ENCODE data around the gene DIAPH3.

The DIAPH3 gene

GRCh38 chr13:59664586-59664985 lies 499.1 kb downstream of the DIAPH3 start:
- DNase-seq = no peak

DNA sequence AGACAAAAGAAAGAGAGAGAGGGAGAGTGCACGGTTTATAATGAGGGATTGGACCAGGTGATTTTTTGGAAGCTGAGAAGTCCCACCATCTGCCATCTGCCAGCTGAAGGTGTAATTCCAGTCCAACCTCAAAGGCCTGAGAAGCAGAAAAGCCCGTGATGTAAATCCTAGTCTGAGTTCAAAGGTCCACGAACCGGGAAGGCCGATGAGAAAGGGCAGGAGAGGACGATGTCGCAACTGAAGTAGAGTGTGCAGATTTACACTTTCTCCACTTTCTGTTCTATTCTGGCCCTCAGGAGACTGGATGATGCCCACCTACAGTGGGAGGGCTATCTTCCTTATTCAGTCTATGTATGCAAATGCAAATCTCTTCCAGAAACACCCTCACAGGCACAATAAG lies 500.0 kb downstream of the DIAPH3 start:
- no peak for DNase-seq

DNA sequence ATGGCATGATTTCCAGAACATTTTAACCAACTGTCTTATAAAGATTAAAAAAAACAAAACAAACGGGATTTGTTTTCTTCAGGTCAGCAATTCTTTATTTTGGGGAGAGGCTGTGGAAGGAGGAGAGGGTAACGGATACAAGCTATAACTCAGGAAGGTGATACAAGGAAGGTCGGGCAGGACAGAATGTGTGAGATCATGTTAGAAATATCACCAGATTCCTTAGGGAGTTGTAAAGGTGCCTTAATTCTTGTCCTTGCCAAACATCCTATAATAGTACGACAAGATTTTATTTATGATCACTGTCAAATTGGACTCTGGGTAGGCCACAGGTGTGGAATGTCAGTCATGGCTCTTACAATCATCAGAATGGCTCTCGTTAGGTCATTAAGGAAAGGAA lies 503.1 kb downstream of the DIAPH3 start:
- no peak for DNase-seq

- no peak for DNase-seq
Observed at GRCh38 chr13:59659981-59660380, 503.7 kb downstream of the DIAPH3 start.

DNA sequence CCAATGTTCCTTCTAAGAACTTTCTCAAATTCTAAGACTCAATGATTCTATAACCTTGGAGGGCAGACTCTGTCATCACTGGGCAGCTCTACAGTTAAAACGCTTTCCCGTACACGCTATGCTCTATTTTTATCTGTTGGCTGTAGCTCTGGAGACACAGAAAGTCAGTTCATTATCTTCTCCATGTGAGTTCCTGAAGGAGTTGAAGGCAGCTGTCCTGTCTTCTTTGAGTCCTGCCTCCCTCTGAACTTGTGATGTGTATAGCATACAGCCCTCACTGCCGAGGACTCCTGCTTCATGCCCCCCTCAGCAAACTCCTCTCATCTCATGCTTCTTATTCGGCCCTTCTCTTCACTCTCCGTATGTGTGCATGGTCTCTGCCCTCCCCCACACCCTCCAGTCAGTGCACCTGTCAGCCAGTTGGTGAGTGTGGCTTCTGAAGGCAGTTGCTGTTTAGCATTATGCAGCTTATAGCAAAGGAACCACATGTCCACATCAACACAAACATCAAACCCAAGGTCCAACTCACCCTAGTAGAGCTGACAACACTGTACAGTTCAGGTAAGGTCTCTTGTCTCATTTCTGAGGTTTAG lies 504.9 kb downstream of the DIAPH3 start:
- no peak for DNase-seq

GRCh38 chr13:59658027-59658737 lies 505.5 kb downstream of the DIAPH3 start:
- DNase-seq = no peak

GRCh38 chr13:59653916-59654315 lies 509.8 kb downstream of the DIAPH3 start:
- DNase-seq = no peak

DNA sequence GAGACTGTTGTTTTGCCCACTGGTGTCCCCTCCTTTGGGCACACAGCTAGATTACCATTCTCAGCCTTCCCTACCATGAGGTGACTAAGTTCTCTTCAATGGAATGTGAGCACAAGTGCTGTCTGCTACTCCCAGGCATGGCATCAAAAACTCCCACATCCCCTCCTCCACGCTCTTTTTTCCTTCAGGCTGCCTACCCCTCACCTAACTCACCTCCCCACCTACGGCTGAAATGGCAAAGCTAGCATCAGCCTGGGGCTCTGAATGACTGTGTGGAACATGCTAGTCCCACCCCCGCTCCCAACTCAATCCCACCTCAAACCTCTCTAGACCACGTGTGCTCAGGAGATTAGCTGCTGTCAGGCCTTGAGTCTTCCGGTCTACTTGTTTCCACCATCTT lies 512.2 kb downstream of the DIAPH3 start:
- no peak for DNase-seq

DNA sequence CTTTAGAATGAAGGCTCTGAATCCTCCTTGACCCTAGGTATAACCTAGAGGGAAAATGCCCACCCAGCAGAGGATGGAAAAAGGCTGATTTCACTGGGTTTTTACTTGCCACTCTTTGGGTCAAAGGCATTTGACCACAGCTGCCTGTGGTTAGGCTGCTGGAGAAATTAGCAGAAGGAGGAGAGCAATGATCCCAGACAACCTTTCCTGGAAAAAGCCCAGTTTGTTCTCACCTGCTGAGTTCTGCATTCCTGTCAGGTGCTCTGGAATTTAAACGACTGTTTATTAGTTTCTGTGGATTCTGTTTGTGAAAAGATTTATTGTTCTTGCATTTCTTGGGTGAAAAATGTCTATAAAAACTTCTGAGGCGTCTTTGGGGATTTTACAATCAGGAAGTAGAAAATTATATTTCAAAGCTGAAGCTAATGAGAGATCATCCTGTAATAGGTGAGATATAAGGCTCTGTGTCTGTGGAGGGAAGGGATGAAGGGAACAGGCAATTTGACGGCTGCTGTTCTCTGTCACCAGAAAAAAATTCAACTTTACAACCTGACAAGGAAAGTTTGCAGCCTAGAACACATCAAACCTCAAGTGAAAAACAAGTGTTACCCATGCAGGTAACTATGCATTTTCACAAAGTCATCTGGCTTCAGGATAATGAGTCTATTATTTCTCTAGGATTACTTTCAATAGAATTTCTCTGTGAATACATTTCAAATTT lies 519.7 kb downstream of the DIAPH3 start:
- DNase-seq = no peak

GRCh38 chr13:59643364-59643841 lies 520.3 kb downstream of the DIAPH3 start:
- DNase-seq = no peak

GRCh38 chr13:59641817-59642216 lies 521.9 kb downstream of the DIAPH3 start:
- DNase-seq = no peak

DNA sequence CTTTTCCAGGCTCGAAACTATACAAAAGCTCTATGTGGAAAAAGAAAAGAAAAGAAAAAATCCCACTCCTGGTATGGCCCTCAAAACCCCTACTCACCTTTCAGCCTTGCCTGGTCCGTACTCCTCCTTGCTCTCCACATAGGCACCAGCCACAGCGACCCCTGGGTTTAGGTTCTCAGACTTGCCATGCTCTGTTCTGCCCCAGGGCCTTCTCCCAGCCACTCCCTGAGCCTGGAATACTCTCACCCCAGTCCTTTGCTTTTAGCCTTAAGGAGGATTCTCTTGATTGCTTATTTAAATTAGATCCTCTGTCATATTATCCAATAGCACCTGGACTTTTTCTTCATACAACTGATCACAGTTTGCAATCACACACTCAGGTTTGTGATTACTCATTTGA lies 522.5 kb downstream of the DIAPH3 start:
- DNase-seq = no peak

DNA sequence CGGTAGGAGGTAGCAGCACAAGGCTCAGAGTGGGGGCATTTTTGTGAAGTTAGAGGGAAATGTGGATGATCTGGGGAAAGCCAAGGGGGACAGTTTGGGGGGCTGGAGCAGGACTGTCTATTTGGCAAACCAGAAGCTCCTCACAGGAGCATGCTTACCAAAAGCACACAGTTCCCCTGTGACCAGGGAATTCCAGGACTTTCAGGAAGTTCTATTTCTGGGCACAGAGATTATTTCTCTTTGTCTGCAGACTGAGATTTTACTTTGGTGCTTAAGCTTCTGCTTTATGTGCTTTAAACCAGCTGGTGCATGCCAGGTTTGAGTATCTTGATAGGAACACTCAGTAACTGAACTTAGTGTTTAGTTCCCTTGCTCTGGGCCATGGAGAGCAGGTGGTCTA lies 525.3 kb downstream of the DIAPH3 start:
- no peak for DNase-seq

DNA sequence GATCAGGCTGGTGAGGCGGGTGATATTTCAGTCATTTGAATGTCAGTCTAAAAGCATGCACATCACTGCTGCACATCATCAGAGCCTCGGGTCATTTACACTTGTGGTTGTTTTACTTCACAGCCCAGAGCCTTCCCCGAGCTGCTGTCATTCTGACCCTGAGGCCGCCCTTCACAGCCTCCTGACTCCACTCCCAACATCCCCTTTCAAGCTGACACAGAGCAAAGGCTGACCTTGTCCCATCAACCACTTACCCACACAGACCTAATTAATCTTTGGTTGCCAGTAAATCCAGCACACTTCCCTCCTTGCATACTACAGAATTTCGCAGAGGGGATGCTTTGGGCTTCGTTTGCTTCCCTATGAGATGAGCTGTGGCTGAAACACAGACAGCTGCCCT lies 528.1 kb downstream of the DIAPH3 start:
- DNase-seq = no peak

GRCh38 chr13:59633290-59633689 lies 530.4 kb downstream of the DIAPH3 start:
- DNase-seq = no peak

DNA sequence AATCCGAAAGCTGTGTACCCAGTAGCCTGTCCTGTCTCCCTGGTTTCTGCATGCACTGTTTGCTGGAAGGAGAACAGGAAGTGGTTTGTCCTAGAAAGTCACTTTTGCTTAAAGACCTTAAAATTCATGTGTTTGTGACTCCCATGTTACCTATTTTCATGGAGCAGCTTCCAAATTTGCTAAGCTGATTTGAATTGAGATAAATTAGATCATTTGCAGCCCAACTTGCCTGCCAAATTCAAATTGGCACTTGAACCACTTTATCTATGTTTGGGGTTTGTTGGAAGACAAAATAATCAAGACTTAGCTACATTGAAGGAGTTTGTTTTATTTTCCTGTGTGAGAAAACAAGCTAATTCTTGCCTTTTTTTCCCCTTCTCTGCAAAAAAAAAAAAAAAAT lies 532.5 kb downstream of the DIAPH3 start:
- no peak for DNase-seq

DNA sequence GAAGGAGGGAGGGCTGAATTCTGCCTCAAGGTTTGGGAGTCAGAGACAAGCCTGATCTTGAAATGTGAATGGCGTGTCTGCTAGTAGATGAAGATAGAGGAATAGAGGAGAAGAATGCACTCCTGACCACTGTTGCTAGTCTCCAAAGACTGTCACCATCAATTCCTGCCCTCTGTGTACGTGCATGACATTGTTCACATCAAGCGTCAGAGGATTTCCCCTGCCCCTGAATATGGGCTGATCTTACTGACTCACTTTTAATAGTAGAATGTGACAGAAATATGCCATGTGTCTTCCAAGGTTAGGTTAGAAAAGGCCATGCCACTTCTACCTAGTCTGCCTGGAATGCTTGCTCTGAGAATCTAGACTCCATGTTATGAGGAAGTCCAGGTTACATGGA lies 538.6 kb downstream of the DIAPH3 start:
- no peak for DNase-seq

GRCh38 chr13:59623206-59623915 lies 540.4 kb downstream of the DIAPH3 start:
- DNase-seq = no peak

DNA sequence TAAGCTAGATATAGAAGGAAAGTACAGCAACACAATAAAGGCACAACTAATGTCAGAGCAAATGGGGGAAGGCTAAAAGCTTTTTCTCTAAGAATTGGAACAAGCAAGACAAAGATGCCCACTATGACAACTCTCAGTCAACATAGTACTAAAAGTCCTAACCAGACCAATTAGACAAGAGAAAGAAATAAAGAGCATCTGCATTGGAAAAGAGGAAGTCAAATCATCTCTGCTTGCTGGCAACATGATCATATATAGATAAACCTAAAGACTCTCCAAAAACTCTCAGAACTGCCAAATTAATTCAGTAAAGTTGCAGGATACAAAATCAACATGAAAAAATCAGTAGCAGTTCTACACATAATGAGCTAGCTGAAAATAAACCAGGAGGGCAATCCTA lies 542.0 kb downstream of the DIAPH3 start:
- peak; percentile 38 for DNase-seq

Data from MV-4-11 (cell line).